ENCODE measurements around the gene FOXL3. TPM values are rescaled to one million over a fixed set of nuclear protein-coding genes. Genes with fewer than 3 reads are reported as not detected.

FOXL3 gene
- total RNA-seq, 1 experiment from 2014 or later: not detected

GRCh38 chr7:312424-312823 lies 22.5 kb downstream of the FOXL3 start:
- Histone ChIP-seq H3K9me3 (ENCODE audit: control insufficient read depth in 1 of 2, insufficient read depth in 1 of 2, low read depth in 1 of 2, low read length in 2 of 2) (peaks cover 0 to 5% of the 10 kb centered on the region in 2 experiments; a peak in 1 of 4 replicates), H3K79me2 (ENCODE audit: insufficient read depth, low read length) (no peaks in the 10 kb centered on the region), H3K27ac (ENCODE audit: low read depth, low read length) (no peak overlapping the region), H3K27me3 (ENCODE audit: insufficient read depth, low read length) (peaks cover 13% of the 10 kb centered on the region; the same call in 1 of the 2 replicates), H2AFZ (ENCODE audit: low read depth, low read length, poor library complexity, severe bottlenecking) (no peak overlapping the region), H3K4me3 (replicated peaks in 1 of 2; ENCODE audit: low read depth in 1 of 2, low read length in 2 of 2) (no peak overlapping the region), H3K36me3 (ENCODE audit: control insufficient read depth in 1 of 2, insufficient read depth in 2 of 2, low read length in 2 of 2) (no peaks in the 10 kb centered on the region), H3K4me2 (ENCODE audit: low read length) (no peak overlapping the region), H3K9ac (ENCODE audit: low read length) (no peak overlapping the region), H4K20me1 (ENCODE audit: insufficient read depth) (no peaks in the 10 kb centered on the region), H3K4me1 (ENCODE audit: control insufficient read depth in 1 of 2, insufficient read depth in 2 of 2, low read length in 2 of 2) (no peaks in the 10 kb centered on the region), H3K9me2 (ENCODE audit: insufficient read depth) (no peaks in the 10 kb centered on the region; the same call in 1 of the 2 replicates)
- ATAC-seq (no peak), DNase-seq (ENCODE audit: low read depth, low spot score) (no peak)
- CTCF ChIA-PET: no interaction called here
- no peak for TF ChIP-seq POLR2AphosphoS5 (IDR thresholded peaks at IDR 0.05; ENCODE audit: low read depth, low read length)
- TF ChIP-seq POLR2A (IDR thresholded peaks at IDR 0.05; ENCODE audit: borderline replicate concordance, extremely low read depth, insufficient read depth, insufficient read length): no peak
- TF ChIP-seq RAD21 (IDR thresholded peaks at IDR 0.05; ENCODE audit: low read depth): no peak
- TF ChIP-seq ZFX (IDR thresholded peaks at IDR 0.05): no peak
- no peak for TF ChIP-seq TCF7L2 (IDR thresholded peaks at IDR 0.05; ENCODE audit: borderline replicate concordance, extremely low read depth, insufficient read depth, insufficient read length)
- no peak for TF ChIP-seq EZH2 (IDR thresholded peaks at IDR 0.05)
- no peak for TF ChIP-seq EZH2phosphoT487 (IDR thresholded peaks at IDR 0.05; ENCODE audit: borderline replicate concordance)
- no peak for TF ChIP-seq REST (IDR thresholded peaks at IDR 0.05; ENCODE audit: low read depth)
- no peak for TF ChIP-seq SRF (IDR thresholded peaks at IDR 0.05; ENCODE audit: low read depth)
- no peak for TF ChIP-seq CEBPB (IDR thresholded peaks at IDR 0.05; ENCODE audit: low read depth)
- no peak for TF ChIP-seq EGR1 (IDR thresholded peaks at IDR 0.05; ENCODE audit: low read depth)
- TF ChIP-seq SP1 (IDR thresholded peaks at IDR 0.05; ENCODE audit: low read depth): no peak
- TF ChIP-seq JUND (IDR thresholded peaks at IDR 0.05): no peak
- no peak for TF ChIP-seq SIN3A (IDR thresholded peaks at IDR 0.05; ENCODE audit: low read depth)
- no peak for TF ChIP-seq ELF1 (IDR thresholded peaks at IDR 0.05; ENCODE audit: borderline replicate concordance, low read depth)
- TF ChIP-seq YY1 (IDR thresholded peaks at IDR 0.05; ENCODE audit: extremely low read depth, insufficient replicate concordance, low read depth, low read length): no peak
- intact Hi-C loops (cut with micrococcal nuclease): no loop called here
- RAD21 ChIA-PET (ENCODE audit: low non-redundant PET in 1 of 2, low total read pairs in 2 of 2, uncharacterized antibody in 2 of 2, unreplicated experiment in 2 of 2): no interaction called here
- BruUV-seq (replicated peaks): no TSS peak
- POLR2A ChIA-PET: no interaction called here
